T-helper 2 cell treated with Interferon-gamma antibody and Interleukin-4, amounts not matched to agents 5 μg/mL and 100 μg/mL, for 36 hours (primary cell): Measurements from ENCODE around the gene RYR2.

ENCODE experiments used
- DNase-seq: peaks from one replicate; pipeline ENCODE4 v3.0.0; 2021; ENCODE audit warnings: low spot score
- H3K27ac Mint-ChIP-seq: one replicate; pipeline ENCODE4 v1.8.0; 2021; ENCODE audit warnings: mild to moderate bottlenecking, mixed read lengths
- H3K27me3 Mint-ChIP-seq: one replicate; pipeline ENCODE4 v1.8.0; 2021; ENCODE audit warnings: low read depth, mixed read lengths
- H3K36me3 Mint-ChIP-seq: one replicate; pipeline ENCODE4 v1.8.0; 2021; ENCODE audit warnings: low read depth, mixed read lengths
- H3K4me1 Mint-ChIP-seq: one replicate; pipeline ENCODE4 v1.8.0; 2021; ENCODE audit warnings: low read depth, mixed read lengths
- H3K4me3 Mint-ChIP-seq: one replicate; pipeline ENCODE4 v1.8.0; 2022; ENCODE audit warnings: mild to moderate bottlenecking, moderate library complexity, mixed read lengths
- H3K9me3 Mint-ChIP-seq: one replicate; pipeline ENCODE4 v1.8.0; 2021; ENCODE audit warnings: mixed read lengths

The RYR2 gene

GRCh38 chr1:237012788-237013383 lies 29.1 kb upstream of the RYR2 start:
- H3K27ac Mint-ChIP-seq, result no peak overlapping the region
- no peaks in the 10 kb centered on the region for H3K9me3 Mint-ChIP-seq
- H3K4me1 Mint-ChIP-seq, result no peaks in the 10 kb centered on the region
- H3K27me3 Mint-ChIP-seq, result peaks cover 2% of the 10 kb centered on the region
- no peaks in the 10 kb centered on the region for H3K36me3 Mint-ChIP-seq
- no peak for DNase-seq
- no peak overlapping the region for H3K4me3 Mint-ChIP-seq

- Mint-ChIP-seq H3K27me3 (peaks cover 2% of the 10 kb centered on the region), H3K4me1 (no peaks in the 10 kb centered on the region), H3K36me3 (no peaks in the 10 kb centered on the region), H3K9me3 (no peaks in the 10 kb centered on the region), H3K27ac (no peak overlapping the region), H3K4me3 (no peak overlapping the region)
- no peak for DNase-seq
These were observed 28.4 kb upstream of the RYR2 start for GRCh38 chr1:237013608-237014007.

- Mint-ChIP-seq H3K9me3 (no peaks in the 10 kb centered on the region), H3K36me3 (no peaks in the 10 kb centered on the region), H3K27me3 (no peaks in the 10 kb centered on the region), H3K4me3 (no peak overlapping the region), H3K27ac (no peak overlapping the region), H3K4me1 (no peaks in the 10 kb centered on the region)
- DNase-seq, result no peak
These were observed 25.4 kb upstream of the RYR2 start for GRCh38 chr1:237016626-237017025.

- no peaks in the 10 kb centered on the region for H3K9me3 Mint-ChIP-seq
- H3K27me3 Mint-ChIP-seq, result no peaks in the 10 kb centered on the region
- no peaks in the 10 kb centered on the region for H3K36me3 Mint-ChIP-seq
- no peaks in the 10 kb centered on the region for H3K4me1 Mint-ChIP-seq
- no peak overlapping the region for H3K27ac Mint-ChIP-seq
- no peak overlapping the region for H3K4me3 Mint-ChIP-seq
- no peak for DNase-seq
These were observed 23.1 kb upstream of the RYR2 start for GRCh38 chr1:237018896-237019295.

- no peak for DNase-seq
- H3K4me3 Mint-ChIP-seq, result no peak overlapping the region
- H3K27ac Mint-ChIP-seq, result no peak overlapping the region
- no peaks in the 10 kb centered on the region for H3K27me3 Mint-ChIP-seq
- H3K9me3 Mint-ChIP-seq, result peaks cover 6% of the 10 kb centered on the region
- no peaks in the 10 kb centered on the region for H3K4me1 Mint-ChIP-seq
- H3K36me3 Mint-ChIP-seq, result no peaks in the 10 kb centered on the region
These were observed 16.5 kb upstream of the RYR2 start for GRCh38 chr1:237025358-237026074.

GRCh38 chr1:237029240-237029639 lies 12.7 kb upstream of the RYR2 start:
- no peak overlapping the region for H3K4me3 Mint-ChIP-seq
- no peak overlapping the region for H3K27ac Mint-ChIP-seq
- no peak for DNase-seq
- H3K9me3 Mint-ChIP-seq, result peaks cover 6% of the 10 kb centered on the region
- H3K27me3 Mint-ChIP-seq, result peaks cover under 1% of the 10 kb centered on the region
- H3K4me1 Mint-ChIP-seq, result no peaks in the 10 kb centered on the region
- no peaks in the 10 kb centered on the region for H3K36me3 Mint-ChIP-seq

- H3K36me3 Mint-ChIP-seq, result no peaks in the 10 kb centered on the region
- no peaks in the 10 kb centered on the region for H3K4me1 Mint-ChIP-seq
- no peak for DNase-seq
- peaks cover 4% of the 10 kb centered on the region for H3K27me3 Mint-ChIP-seq
- peaks cover 6% of the 10 kb centered on the region for H3K9me3 Mint-ChIP-seq
- no peak overlapping the region for H3K27ac Mint-ChIP-seq
- no peak overlapping the region for H3K4me3 Mint-ChIP-seq
These were observed 12.0 kb upstream of the RYR2 start for GRCh38 chr1:237029850-237030535.

GRCh38 chr1:237031480-237031879 lies 10.5 kb upstream of the RYR2 start:
- Mint-ChIP-seq H3K27ac (no peak overlapping the region), H3K4me1 (no peaks in the 10 kb centered on the region), H3K36me3 (no peaks in the 10 kb centered on the region), H3K27me3 (peaks cover 4% of the 10 kb centered on the region), H3K9me3 (no peaks in the 10 kb centered on the region), H3K4me3 (no peak overlapping the region)
- DNase-seq, result no peak

- Mint-ChIP-seq H3K4me1 (no peaks in the 10 kb centered on the region), H3K36me3 (no peaks in the 10 kb centered on the region), H3K27me3 (peaks cover 4% of the 10 kb centered on the region), H3K27ac (no peak overlapping the region), H3K9me3 (no peaks in the 10 kb centered on the region), H3K4me3 (no peak overlapping the region)
- DNase-seq, result no peak
These were observed 10.0 kb upstream of the RYR2 start for GRCh38 chr1:237032029-237032428.

GRCh38 chr1:237033061-237033460 lies 8.9 kb upstream of the RYR2 start:
- H3K36me3 Mint-ChIP-seq, result no peaks in the 10 kb centered on the region
- H3K4me1 Mint-ChIP-seq, result no peaks in the 10 kb centered on the region
- H3K9me3 Mint-ChIP-seq, result no peaks in the 10 kb centered on the region
- no peak overlapping the region for H3K4me3 Mint-ChIP-seq
- H3K27me3 Mint-ChIP-seq, result peaks cover 4% of the 10 kb centered on the region
- H3K27ac Mint-ChIP-seq, result no peak overlapping the region
- DNase-seq, result no peak

- no peaks in the 10 kb centered on the region for H3K9me3 Mint-ChIP-seq
- H3K27me3 Mint-ChIP-seq, result peaks cover 4% of the 10 kb centered on the region
- H3K4me3 Mint-ChIP-seq, result no peak overlapping the region
- H3K4me1 Mint-ChIP-seq, result no peaks in the 10 kb centered on the region
- DNase-seq, result no peak
- no peaks in the 10 kb centered on the region for H3K36me3 Mint-ChIP-seq
- no peak overlapping the region for H3K27ac Mint-ChIP-seq
These were observed 8.2 kb upstream of the RYR2 start for GRCh38 chr1:237033804-237034203.

- H3K36me3 Mint-ChIP-seq, result no peaks in the 10 kb centered on the region
- H3K4me3 Mint-ChIP-seq, result no peak overlapping the region
- H3K27ac Mint-ChIP-seq, result no peak overlapping the region
- no peaks in the 10 kb centered on the region for H3K9me3 Mint-ChIP-seq
- H3K4me1 Mint-ChIP-seq, result no peaks in the 10 kb centered on the region
- H3K27me3 Mint-ChIP-seq, result peaks cover 10% of the 10 kb centered on the region
- no peak for DNase-seq
These were observed 6.2 kb upstream of the RYR2 start for GRCh38 chr1:237035759-237036158.

- Mint-ChIP-seq H3K9me3 (no peaks in the 10 kb centered on the region), H3K36me3 (no peaks in the 10 kb centered on the region), H3K27me3 (peaks cover 24% of the 10 kb centered on the region), H3K4me3 (no peak overlapping the region), H3K4me1 (peaks cover 3% of the 10 kb centered on the region), H3K27ac (no peak overlapping the region)
- DNase-seq, result no peak
These were observed 3.8 kb upstream of the RYR2 start for GRCh38 chr1:237038211-237038610.

- DNase-seq, result no peak
- no peaks in the 10 kb centered on the region for H3K9me3 Mint-ChIP-seq
- H3K4me1 Mint-ChIP-seq, result peaks cover 3% of the 10 kb centered on the region
- no peak overlapping the region for H3K27ac Mint-ChIP-seq
- no peak overlapping the region for H3K4me3 Mint-ChIP-seq
- H3K36me3 Mint-ChIP-seq, result no peaks in the 10 kb centered on the region
- peaks cover 45% of the 10 kb centered on the region for H3K27me3 Mint-ChIP-seq
These were observed 1.2 kb upstream of the RYR2 start for GRCh38 chr1:237040823-237041222.
